HT-29 (cell line): ENCODE measurements around the gene ADAMTS4. TPM values are rescaled to one million over a fixed set of nuclear protein-coding genes. Genes with fewer than 3 reads are reported as not detected.
"Not testable (repeated sequence)": the region's sequence is repeated elsewhere in the genome, so short reads cannot be mapped to it uniquely, and the experiment has no call there.

Source experiments
- DNase-seq: peaks from one replicate; pipeline ENCODE4 v3.0.0-alpha.2; 2015; ENCODE audit warnings: low spot score
- total RNA-seq: library from RNA; depleted of rRNA; stranded (reverse); fragments of >200 nt; shearing (Covaris generic); gene quantifications from 2 replicates; pipeline ENCODE4 v1.2.3, GENCODE V29; 2014; rRNA removed

ADAMTS4 gene, protein sequence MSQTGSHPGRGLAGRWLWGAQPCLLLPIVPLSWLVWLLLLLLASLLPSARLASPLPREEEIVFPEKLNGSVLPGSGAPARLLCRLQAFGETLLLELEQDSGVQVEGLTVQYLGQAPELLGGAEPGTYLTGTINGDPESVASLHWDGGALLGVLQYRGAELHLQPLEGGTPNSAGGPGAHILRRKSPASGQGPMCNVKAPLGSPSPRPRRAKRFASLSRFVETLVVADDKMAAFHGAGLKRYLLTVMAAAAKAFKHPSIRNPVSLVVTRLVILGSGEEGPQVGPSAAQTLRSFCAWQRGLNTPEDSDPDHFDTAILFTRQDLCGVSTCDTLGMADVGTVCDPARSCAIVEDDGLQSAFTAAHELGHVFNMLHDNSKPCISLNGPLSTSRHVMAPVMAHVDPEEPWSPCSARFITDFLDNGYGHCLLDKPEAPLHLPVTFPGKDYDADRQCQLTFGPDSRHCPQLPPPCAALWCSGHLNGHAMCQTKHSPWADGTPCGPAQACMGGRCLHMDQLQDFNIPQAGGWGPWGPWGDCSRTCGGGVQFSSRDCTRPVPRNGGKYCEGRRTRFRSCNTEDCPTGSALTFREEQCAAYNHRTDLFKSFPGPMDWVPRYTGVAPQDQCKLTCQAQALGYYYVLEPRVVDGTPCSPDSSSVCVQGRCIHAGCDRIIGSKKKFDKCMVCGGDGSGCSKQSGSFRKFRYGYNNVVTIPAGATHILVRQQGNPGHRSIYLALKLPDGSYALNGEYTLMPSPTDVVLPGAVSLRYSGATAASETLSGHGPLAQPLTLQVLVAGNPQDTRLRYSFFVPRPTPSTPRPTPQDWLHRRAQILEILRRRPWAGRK
- not detected in 2 replicates for total RNA-seq

- DNase-seq, result no peak
Observed at GRCh38 chr1:161198897-161199431, at the start of gene ADAMTS4. ADAMTS4 (minus strand) TSS chr1:161199054; CDS start chr1:161198627, 427 bp downstream.

DNA sequence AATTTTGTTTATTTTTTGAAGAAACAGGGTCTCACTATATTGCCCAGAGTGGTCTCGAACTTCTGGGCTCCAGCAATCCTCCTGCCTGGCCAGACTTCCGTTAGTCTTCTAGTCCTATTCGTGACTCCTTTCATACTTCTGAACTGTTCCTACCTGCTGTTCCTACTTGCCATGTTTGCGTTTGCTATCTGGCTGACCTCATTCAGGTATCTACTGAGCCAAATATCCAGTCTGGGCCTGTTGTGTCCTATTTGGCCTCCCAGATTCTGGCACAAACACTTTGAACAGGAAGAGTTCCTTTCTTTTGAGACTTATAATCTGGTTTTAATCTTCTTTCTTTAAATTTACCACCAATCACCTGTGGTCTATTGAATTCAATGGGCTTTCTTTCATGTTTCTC lies 46.0 kb upstream of the ADAMTS4 start:
- DNase-seq, result no peak

DNA sequence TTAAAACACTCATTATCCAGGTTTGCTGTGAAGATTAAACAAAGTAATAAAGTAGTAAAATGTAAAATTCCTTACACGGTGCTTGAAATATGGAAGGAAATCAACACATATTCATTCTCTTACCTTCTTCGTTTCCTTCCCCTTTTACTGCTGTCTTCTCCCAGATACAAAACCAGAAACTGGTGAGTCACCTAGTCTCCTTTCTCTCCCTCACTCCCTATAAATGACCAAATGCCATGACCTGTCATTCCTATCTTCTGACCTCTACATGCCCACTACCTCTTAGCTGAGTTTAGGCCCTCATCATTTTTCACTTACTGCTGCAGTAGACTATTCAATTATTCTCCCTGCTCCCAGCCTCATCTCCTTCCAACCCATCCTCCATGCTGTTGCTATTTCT lies 43.5 kb upstream of the ADAMTS4 start:
- DNase-seq, result no peak

DNA sequence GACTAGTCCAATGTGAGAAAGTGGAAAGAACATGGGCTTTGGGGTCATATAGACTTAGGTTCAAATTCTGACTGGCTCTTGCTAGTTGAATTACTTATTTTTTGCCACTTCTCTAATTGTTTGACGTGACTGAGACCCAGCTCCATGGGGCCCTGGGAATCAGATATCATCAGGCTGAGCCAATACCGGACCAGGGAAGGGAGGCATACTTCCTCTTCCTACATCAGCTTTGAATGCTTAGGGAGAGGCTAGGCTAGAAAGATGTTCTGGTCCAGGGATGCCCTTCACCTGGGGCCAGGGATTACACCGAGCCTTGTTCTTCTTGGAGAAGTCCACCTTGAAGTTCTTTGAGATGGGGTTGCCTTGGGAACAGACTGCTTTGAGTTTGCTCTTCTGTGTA lies 42.8 kb upstream of the ADAMTS4 start:
- no peak for DNase-seq

DNA sequence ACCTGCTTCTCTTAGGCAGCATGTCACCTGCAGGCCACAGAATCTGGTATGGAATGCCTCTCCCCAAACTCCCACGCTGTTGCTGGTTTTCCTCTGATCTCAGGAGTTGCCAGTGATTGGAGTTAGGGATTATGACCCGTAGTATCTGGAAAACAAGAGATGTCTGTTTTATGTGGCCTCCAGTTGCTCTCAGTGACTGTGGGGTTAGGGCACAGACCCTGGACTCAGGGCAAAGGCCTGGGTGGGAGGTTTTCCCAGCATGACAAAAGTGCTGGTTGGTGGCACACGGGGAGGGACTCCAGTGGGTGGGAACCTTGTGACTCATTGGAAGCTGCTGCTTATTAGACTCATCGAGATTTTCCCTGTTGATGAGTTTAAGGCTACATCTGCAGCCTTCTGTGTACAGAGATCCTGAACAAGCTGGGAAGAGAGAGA lies 39.2 kb upstream of the ADAMTS4 start, which contains the start of gene NR1I3:
NR1I3 (minus strand) TSS at position 165 of the 435 bp plus-strand sequence. CDS start 1,638 bp downstream, outside the sequence.
- no peak for DNase-seq

DNA sequence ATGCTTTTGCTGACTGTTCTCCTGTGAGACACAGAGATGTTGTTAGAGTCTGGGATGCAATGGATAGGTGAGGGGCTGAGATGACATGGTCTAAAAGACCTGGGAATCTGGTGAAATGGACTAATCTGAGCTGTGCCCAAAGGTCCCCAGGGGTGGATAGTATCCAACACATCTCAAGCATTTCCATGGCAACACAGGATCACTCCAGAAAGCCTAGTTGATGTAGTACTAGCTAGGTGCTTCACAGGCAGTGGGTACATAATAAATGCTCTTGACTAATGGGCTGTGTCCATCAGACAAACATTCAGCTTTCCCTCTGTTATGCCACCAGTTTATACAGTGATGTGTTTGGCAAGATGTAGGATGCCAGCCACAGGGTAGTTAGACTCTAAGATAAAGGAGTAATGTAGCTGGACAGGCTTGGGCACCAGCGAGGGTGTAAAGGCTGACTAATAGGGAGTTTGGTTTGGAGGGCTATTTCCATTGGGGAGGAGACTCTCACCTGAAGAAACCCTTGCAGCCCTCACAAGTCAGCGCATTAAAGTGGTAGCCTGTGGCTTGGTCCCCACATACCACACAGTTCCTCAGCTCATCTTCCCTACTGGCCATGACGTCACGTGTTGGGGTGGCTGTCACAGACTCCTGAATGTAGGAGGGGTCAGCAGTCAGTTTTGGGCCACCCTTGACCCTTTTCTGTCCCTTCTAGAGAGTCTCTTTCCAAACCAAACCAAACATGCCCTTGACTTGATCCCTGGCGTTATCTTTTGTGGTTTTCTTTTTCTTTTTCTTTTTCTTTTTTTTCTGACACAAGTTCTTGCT lies 37.3 kb upstream of the ADAMTS4 start:
- no peak for DNase-seq

- no peak for DNase-seq
Observed at GRCh38 chr1:161233102-161233501, 34.2 kb upstream of the ADAMTS4 start.

DNA sequence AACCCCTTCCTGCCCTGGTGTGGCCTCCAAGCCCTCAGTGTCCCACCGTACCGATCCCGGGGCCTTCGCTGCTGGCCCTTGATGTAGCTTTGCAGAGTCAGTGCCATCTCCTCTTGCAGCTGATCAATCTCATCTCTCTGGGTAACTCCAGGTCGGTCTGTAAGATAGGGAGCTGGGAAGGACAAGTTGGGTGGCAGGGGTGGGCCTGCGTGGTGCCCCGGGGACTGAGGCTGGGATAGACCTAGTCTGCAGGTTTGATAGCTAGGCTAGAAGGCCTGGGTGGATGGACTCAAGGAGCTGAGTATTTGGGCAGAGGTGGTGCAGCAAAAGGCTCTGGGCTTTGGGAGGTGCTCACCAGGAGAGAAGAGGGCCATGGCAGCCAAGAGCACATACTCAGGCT lies 31.9 kb upstream of the ADAMTS4 start:
- no peak for DNase-seq

DNA sequence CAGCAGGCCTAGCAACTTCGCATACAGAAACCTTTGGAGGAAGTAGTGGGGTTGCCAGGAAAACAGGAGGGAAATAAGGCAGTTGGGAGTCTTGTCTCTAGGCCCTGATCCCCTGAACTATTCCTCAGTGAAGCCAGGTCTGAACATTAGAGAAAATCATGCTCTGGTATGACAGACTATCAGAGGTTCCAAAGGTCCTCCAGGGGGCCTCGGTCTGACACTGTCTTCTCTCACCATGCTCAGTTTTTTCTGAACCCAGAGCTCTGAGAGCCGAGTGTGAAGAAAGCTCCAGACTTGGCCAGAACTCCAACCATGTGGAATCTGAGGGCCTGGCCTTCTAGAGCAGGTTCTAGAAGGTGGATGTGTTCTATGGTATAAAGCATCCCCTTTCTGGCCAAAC lies 31.0 kb upstream of the ADAMTS4 start:
- peak; percentile 17 for DNase-seq

GRCh38 chr1:161228032-161228431 lies 29.2 kb upstream of the ADAMTS4 start:
- DNase-seq, result no peak

DNA sequence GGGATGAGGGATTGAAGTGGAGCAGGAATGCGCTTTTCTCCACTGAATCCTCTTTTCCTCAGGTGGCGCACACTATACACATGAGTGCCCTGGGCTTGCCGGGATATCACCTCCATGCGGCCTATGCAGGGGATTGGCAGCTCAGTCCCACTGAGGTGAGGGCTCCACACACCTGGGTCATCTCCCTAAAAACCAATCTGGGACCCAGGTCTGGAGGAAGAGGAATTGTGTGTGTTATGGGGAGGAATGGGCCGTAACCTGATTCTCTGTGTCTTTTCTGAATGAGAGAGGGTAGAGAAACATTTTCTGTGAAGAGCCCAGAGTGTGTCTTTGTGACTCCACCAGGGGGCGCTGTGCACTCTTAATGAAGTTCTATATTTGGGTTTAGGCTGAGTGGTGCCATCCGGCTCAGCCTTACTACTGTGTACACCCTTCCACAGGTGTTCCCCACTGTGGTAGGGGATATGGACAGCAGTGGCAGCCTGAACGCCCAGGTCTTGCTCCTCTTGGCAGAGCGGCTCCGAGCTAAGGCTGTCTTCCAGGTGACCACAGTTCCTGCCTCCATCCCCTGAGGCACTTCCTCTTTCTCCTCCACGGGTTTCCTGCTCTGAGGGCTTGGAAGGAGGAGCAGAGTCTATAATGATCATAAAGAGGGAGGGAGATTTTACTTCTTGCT lies 28.5 kb upstream of the ADAMTS4 start:
- peak; percentile 82 for DNase-seq

DNA sequence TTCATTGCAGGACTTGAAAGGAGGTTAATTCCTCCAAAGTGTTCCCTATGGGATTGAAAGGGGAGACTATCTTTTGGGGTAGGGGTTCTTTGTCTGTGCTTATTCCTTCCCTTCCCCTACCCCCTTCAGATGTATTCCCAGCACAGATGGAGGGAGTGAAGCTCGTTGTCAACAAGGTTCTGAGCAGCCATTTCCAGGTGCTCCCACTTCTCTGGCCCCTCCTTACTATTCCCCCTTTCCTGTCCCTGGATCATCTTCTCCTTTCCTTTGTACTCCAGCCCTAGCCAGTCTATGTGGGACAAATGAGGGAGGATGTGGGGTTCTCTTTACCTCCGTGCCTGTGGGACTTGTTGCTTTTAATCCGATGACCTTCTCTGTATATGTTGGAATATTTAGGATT lies 27.9 kb upstream of the ADAMTS4 start:
- DNase-seq, result no peak

- DNase-seq, result no peak
Observed at GRCh38 chr1:161226320-161226711, 27.5 kb upstream of the ADAMTS4 start.

DNA sequence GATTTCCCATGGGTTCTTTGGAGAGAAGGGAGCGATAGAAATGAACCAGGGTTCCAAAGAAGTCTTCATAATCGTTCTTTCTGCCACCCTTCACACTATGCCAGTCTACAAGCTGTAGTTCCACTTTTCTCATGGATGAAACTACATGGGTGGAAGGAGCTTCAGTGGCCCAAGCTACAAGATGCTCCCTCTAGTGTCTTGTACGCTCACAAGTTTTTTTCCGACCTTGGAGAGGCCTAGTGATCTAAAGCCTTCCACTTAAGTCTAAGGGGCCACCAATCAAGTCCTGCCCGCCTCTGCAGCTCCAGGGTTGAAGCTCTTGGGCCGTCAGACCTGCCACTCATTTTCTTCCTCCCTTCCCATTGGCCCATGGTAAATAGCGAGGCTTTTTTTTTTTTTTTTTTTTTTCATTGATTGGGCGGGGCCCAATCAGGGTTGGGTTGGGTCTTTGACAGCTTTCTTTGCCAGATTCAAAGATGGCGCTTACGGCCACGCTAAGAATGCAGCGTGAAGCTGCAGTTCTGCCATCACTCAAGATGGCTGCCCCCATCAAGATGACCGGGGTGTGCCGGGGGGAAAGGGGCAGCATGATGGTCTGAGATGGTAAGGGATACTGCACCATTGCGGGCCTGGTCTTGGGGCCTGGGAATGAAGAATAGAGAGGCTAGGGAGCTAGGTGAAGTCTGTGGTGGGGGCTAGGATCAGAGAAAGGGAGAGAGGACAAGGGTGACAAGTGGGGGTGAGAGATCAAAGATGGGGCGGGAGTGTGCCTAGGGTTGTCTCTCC lies 26.9 kb upstream of the ADAMTS4 start, which contains the start of gene TOMM40L:
TOMM40L (plus strand) TSS at position 527 of the 786 bp plus-strand sequence. CDS start 430 bp downstream, outside the sequence.
- peak; percentile 94 for DNase-seq

DNA sequence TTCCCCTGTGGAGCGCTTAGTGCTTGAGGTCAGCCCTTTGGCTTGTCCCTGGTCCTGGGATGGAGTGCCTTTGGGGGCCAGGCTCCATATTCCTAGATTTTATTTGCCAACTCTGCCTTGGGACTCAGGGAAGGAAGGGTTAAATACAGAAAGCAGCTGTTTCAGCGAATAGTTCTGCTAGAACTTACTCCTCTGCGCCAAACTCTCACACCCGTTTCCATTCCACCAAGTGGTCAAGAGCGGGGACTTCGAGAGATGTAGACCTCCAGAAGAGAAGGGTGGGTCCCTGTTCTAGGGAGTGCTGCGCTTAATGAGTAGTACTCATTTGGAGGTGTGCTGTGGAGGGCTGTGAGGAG lies 26.3 kb upstream of the ADAMTS4 start:
- DNase-seq, result no peak

- not testable (repeated sequence) for DNase-seq
Observed at GRCh38 chr1:161224695-161225087, 25.8 kb upstream of the ADAMTS4 start.

DNA sequence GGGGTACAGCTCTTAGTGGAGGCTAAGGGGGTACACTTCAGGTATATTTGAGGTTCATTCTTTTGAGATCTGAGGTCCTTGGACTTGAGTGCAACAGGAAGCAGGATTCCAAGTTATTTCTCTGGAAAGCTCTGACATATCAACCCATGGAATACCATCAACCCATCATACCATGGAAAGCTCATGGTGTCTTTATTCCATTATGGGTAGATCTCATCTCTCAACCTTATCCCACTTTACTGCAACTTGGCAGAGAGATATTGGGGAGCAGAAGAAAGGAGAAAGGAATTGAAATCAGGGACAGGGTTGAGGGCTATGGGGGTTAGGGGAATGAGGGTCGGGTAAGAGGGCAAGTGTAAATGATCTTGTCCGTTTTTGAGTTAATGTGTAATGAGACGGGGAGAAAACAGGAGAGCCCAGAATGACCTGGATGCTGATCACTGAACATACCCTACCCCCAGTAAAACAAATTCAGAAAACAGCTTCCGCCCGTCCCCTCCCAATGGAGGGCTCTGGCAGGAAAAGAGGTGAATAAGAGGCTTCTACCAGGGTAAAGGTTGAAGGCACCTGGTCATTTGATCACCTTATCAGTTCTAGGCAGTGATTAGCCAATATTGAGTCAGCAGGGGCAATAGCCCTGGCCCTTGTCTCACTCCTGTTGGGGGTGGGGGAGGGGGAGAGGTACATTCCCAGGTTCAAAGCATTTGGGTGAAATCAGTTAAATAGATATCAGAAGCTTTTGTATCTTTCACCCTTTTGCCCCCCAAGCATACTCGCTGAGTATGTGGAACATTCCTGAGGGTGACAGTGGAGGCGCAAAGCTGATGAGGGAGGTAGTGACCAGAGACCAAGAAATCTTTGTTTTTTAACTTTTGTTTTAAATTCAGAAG lies 25.2 kb upstream of the ADAMTS4 start:
- DNase-seq, result no peak

- no peak for DNase-seq
Observed at GRCh38 chr1:161222175-161223019, 23.5 kb upstream of the ADAMTS4 start.
